CD4-positive, alpha-beta T cell (primary cell): ENCODE measurements around the gene ADGRB3. TPM values are rescaled to one million over a fixed set of nuclear protein-coding genes. Genes with fewer than 3 reads are reported as not detected.

Experiments used
- ATAC-seq: fragments of 200-7000 bp; cut with Tn5 transposase; one replicate; pipeline ENCODE4 v1.10.0; 2022; ENCODE audit warnings: mild to moderate bottlenecking; ENCODE audit not compliant: poor library complexity
- CTCF ChIA-PET: fragments of 350-600 bp; sonication (Branson Sonifier 250); formaldehyde crosslinking; loops from one replicate; lab custom pipeline; 2021; ENCODE audit warnings: antibody characterized with exemption, inconsistent platforms; lab: Charles Lee
- POLR2A ChIA-PET: fragments of 350-600 bp; sonication (Branson Sonifier 250); formaldehyde crosslinking; loops from one replicate; lab custom pipeline; 2021; ENCODE audit warnings: antibody characterized with exemption, inconsistent platforms; lab: Charles Lee
- DNase-seq, 14 experiments: peaks; one replicate each; pipeline ENCODE4 v3.0.0-alpha.2; 2013 to 2020; ENCODE audit warnings: mixed read lengths in 2 of 14
- H3K27ac ChIP-seq, 2 donors: one replicate each; pipeline versions ENCODE4 v1.5.1 to v1.7.0; 2013; ENCODE audit warnings: low read length in 2 of 2, low read depth in 1 of 2, mild to moderate bottlenecking in 1 of 2
- H3K27me3 ChIP-seq, 2 experiments: 1 replicate in 1 of 2; 2 replicates in 1 of 2; pipeline versions ENCODE4 v1.6.1 to v1.7.0; 2013; ENCODE audit warnings: low read length in 2 of 2, control low read depth in 1 of 2, mild to moderate bottlenecking in 1 of 2, moderate library complexity in 1 of 2; ENCODE audit not compliant: insufficient read depth in 2 of 2, control insufficient read depth in 1 of 2
- H3K36me3 ChIP-seq: one replicate; pipeline ENCODE4 v1.6.1; 2013; ENCODE audit warnings: low read length, control low read depth; ENCODE audit not compliant: insufficient read depth
- H3K4me1 ChIP-seq: one replicate; pipeline ENCODE4 v1.6.1; 2013; ENCODE audit warnings: low read length, control low read depth; ENCODE audit not compliant: insufficient read depth
- H3K4me3 ChIP-seq: one replicate; pipeline ENCODE4 v1.5.1; 2013; ENCODE audit warnings: mild to moderate bottlenecking, low read length, moderate library complexity
- H3K9me3 ChIP-seq, 2 experiments: 1 replicate in 1 of 2; 2 replicates in 1 of 2; pipeline versions ENCODE4 v1.6.1 to v1.7.0; 2013; ENCODE audit warnings: low read length in 2 of 2, mild to moderate bottlenecking in 2 of 2, control low read depth in 1 of 2, moderate library complexity in 1 of 2; ENCODE audit not compliant: control insufficient read depth in 1 of 2, insufficient read depth in 1 of 2
- H3K27ac Mint-ChIP-seq: one replicate; pipeline ENCODE4 v1.8.0; 2020; ENCODE audit warnings: mixed read lengths
- H3K27me3 Mint-ChIP-seq: one replicate; pipeline ENCODE4 v1.8.0; 2021; ENCODE audit warnings: mixed read lengths
- H3K36me3 Mint-ChIP-seq: one replicate; pipeline ENCODE4 v1.8.0; 2021; ENCODE audit warnings: low read depth, mixed read lengths
- H3K4me1 Mint-ChIP-seq: one replicate; pipeline ENCODE4 v1.8.0; 2021; ENCODE audit warnings: low read depth, mixed read lengths
- H3K4me3 Mint-ChIP-seq: one replicate; pipeline ENCODE4 v1.8.0; 2020; ENCODE audit warnings: mild to moderate bottlenecking, mixed read lengths
- H3K9me3 Mint-ChIP-seq: one replicate; pipeline ENCODE4 v1.8.0; 2020; ENCODE audit warnings: mixed read lengths
- CTCF ChIP-seq: fragments of 200-600 bp; IDR thresholded peaks from one replicate; pipeline ENCODE4 v1.8.0; 2022; ENCODE audit warnings: antibody characterized with exemption, mild to moderate bottlenecking
- intact Hi-C, 2 experiments: fragments of 100-400 bp; cut with DNase I in 1 of 2; cut with micrococcal nuclease in 1 of 2; formaldehyde crosslinking; loops; one replicate each; pipeline versions ENCODE4 v1.15.1 to v1.9.0; 2023 to 2025; cut with DNase I, micrococcal nuclease
- total RNA-seq, 174 experiments: library from RNA in 2 of 174; stranded (reverse) in 2 of 174; gene quantifications; one replicate each; pipeline ENCODE4 v1.2.3 and lab custom pipeline; 2021 to 2026

The ADGRB3 gene
- total RNA-seq, 2 experiments from 2014 or later = not detected

DNA sequence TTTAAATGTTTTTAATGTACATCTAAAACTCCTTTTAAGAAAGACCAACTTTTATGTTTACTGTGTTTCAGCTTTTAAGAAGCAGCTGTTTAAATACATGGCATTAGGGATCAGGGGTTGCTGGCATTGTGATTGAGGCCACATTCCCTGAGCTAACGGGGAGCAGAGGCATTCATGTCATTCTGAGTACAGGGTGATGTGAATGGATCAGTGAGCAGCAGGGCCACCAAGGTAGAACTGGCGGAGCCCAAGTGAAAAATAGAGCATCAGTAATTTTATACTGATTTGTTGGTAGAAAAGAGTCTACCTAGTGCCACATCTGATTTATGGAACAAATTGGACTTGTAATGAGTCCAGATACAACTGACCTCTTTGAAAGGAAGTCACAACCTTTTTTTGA, 467.3 kb downstream of the ADGRB3 start:
- TF ChIP-seq CTCF = no peak
- Mint-ChIP-seq H3K27me3 (no peaks in the 10 kb centered on the region), H3K27ac (no peak overlapping the region), H3K4me1 (no peaks in the 10 kb centered on the region), H3K4me3 (no peak overlapping the region), H3K9me3 (peaks cover 3% of the 10 kb centered on the region), H3K36me3 (no peaks in the 10 kb centered on the region)
- no peak for DNase-seq
- ATAC-seq = no peak
- ChIA-PET CTCF (no interaction called here), POLR2A (no interaction called here)
- no peaks in the 10 kb centered on the region for H3K27me3 ChIP-seq
- intact Hi-C loops = no loop called here
- no peaks in the 10 kb centered on the region for H3K4me1 ChIP-seq
- no peak overlapping the region for H3K4me3 ChIP-seq
- H3K9me3 ChIP-seq = peaks cover 0 to 4% of the 10 kb centered on the region in 2 experiments
- H3K27ac ChIP-seq = no peak overlapping the region
- no peaks in the 10 kb centered on the region for H3K36me3 ChIP-seq

DNA sequence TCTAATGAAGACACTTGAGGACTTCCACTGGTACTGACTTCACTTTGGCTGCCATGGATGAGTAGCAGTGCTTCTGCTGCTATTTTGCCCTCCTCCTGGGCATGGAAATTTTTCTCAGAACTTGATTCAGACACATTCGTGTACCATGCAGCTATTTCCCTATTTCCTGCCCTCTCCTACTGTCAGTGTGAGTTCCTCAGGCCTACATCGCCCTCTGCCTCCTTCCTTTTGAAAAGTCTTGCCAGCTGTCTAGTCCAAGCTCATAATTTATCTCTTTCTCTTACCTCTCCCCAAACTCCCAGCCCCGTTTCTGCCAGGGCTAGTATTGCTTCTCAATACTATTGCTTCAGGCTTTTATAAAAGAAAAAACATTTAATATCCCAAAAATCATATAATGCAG, 470.2 kb downstream of the ADGRB3 start:
- Histone ChIP-seq H3K4me1 (no peaks in the 10 kb centered on the region), H3K27me3 (no peaks in the 10 kb centered on the region), H3K36me3 (no peaks in the 10 kb centered on the region), H3K27ac (no peak overlapping the region), H3K9me3 (peaks cover 0 to 4% of the 10 kb centered on the region in 2 experiments), H3K4me3 (no peak overlapping the region)
- Mint-ChIP-seq H3K27ac (no peak overlapping the region), H3K36me3 (no peaks in the 10 kb centered on the region), H3K4me3 (no peak overlapping the region), H3K27me3 (no peaks in the 10 kb centered on the region), H3K9me3 (peaks cover 6% of the 10 kb centered on the region), H3K4me1 (no peaks in the 10 kb centered on the region)
- no peak for TF ChIP-seq CTCF
- no peak for DNase-seq
- ATAC-seq = no peak
- intact Hi-C loops = no loop called here
- CTCF ChIA-PET = no interaction called here
- POLR2A ChIA-PET = no interaction called here

DNA sequence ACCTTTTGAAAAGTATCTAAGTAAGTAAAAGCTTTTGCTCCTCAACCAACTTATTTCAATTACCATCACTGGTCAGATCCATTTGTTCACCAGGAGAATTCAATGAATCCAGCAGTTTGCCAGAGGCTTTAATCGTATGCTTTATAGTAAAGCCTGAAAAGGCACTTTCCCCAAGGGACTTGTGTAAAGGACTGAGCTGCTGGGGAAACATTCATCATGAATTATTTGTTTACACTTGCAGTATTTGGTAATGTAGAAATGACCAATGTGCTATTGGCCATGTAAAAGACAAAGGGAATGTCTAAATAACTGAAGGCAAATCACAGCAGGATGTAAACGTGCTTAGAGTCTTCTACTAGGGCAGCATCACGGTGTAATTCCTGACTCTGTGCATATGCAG, 471.4 kb downstream of the ADGRB3 start:
- no peak overlapping the region for H3K27ac Mint-ChIP-seq
- Histone ChIP-seq H3K4me1 (no peaks in the 10 kb centered on the region), H3K36me3 (no peaks in the 10 kb centered on the region), H3K27ac (no peak overlapping the region), H3K9me3 (peaks cover 0 to 4% of the 10 kb centered on the region in 2 experiments), H3K4me3 (no peak overlapping the region), H3K27me3 (no peaks in the 10 kb centered on the region)
- no peak overlapping the region for H3K4me3 Mint-ChIP-seq
- intact Hi-C loops = no loop called here
- TF ChIP-seq CTCF = no peak
- no peaks in the 10 kb centered on the region for H3K27me3 Mint-ChIP-seq
- ATAC-seq (no peak), DNase-seq (no peak)
- peaks cover 6% of the 10 kb centered on the region for H3K9me3 Mint-ChIP-seq
- ChIA-PET CTCF (interaction anchor here (0.7 kb wide), 1 partner anchor 176 kb away, joined by 3 read pairs; no protein-coding TSS in a partner anchor), POLR2A (no interaction called here)
- no peaks in the 10 kb centered on the region for H3K36me3 Mint-ChIP-seq
- H3K4me1 Mint-ChIP-seq = no peaks in the 10 kb centered on the region
